Measurements from ENCODE around the gene MTTP. TPM values are rescaled to one million over a fixed set of nuclear protein-coding genes. Genes with fewer than 3 reads are reported as not detected.
"Not testable (repeated sequence)": the region's sequence is repeated elsewhere in the genome, so short reads cannot be mapped to it uniquely, and the experiment has no call there.

Gene MTTP
- 0.07 and 12.4 TPM in 2 replicates for total RNA-seq (2014; rRNA removed; shearing (Covaris generic); ENCODE audit: low replicate concordance)

GRCh38 chr4:99574530-99575324, at the start of gene MTTP:
Gene MTTP, plus strand, starts transcription at chr4:99574824. Its CDS starts 86 bp downstream, at chr4:99574910.
- no peak for DNase-seq (ENCODE audit: low read depth)
- in situ Hi-C loops (cut with HindIII; ENCODE audit: low pct_unique_long_range_greater_than_20kb, low sequenced_read_pairs): no loop called here

- DNase-seq (ENCODE audit: low read depth): no peak
- in situ Hi-C loops (cut with HindIII; ENCODE audit: low pct_unique_long_range_greater_than_20kb, low sequenced_read_pairs): no loop called here
Observed at GRCh38 chr4:99529228-99529627, 45.4 kb upstream of the MTTP start.

- in situ Hi-C loops (cut with HindIII; ENCODE audit: low pct_unique_long_range_greater_than_20kb, low sequenced_read_pairs): no loop called here
- DNase-seq (ENCODE audit: low read depth): no peak
Observed at GRCh38 chr4:99529956-99530355, 44.7 kb upstream of the MTTP start.

- DNase-seq (ENCODE audit: low read depth); in situ Hi-C loops (cut with HindIII; ENCODE audit: low pct_unique_long_range_greater_than_20kb, low sequenced_read_pairs): not testable (repeated sequence)
Observed at GRCh38 chr4:99534699-99535098, 39.9 kb upstream of the MTTP start.

GRCh38 chr4:99536271-99536670, 38.4 kb upstream of the MTTP start:
- DNase-seq (ENCODE audit: low read depth): no peak
- in situ Hi-C loops (cut with HindIII; ENCODE audit: low pct_unique_long_range_greater_than_20kb, low sequenced_read_pairs): no loop called here

- in situ Hi-C loops (cut with HindIII; ENCODE audit: low pct_unique_long_range_greater_than_20kb, low sequenced_read_pairs): no loop called here
- no peak for DNase-seq (ENCODE audit: low read depth)
Observed at GRCh38 chr4:99536848-99537247, 37.8 kb upstream of the MTTP start.

- DNase-seq (ENCODE audit: low read depth): no peak
- in situ Hi-C loops (cut with HindIII; ENCODE audit: low pct_unique_long_range_greater_than_20kb, low sequenced_read_pairs): no loop called here
Observed at GRCh38 chr4:99537674-99538073, 37.0 kb upstream of the MTTP start.

GRCh38 chr4:99540277-99540939, 34.2 kb upstream of the MTTP start:
- in situ Hi-C loops (cut with HindIII; ENCODE audit: low pct_unique_long_range_greater_than_20kb, low sequenced_read_pairs): no loop called here
- peak; percentile 59 for DNase-seq (ENCODE audit: low read depth)

- in situ Hi-C loops (cut with HindIII; ENCODE audit: low pct_unique_long_range_greater_than_20kb, low sequenced_read_pairs): no loop called here
- no peak for DNase-seq (ENCODE audit: low read depth)
Observed at GRCh38 chr4:99552872-99553271, 21.8 kb upstream of the MTTP start.

- in situ Hi-C loops (cut with HindIII; ENCODE audit: low pct_unique_long_range_greater_than_20kb, low sequenced_read_pairs): no loop called here
Observed at GRCh38 chr4:99563310-99564186, 11.1 kb upstream of the MTTP start, which contains the start of gene TRMT10A. Gene TRMT10A, minus strand, starts transcription at chr4:99564039. Its CDS starts 4,701 bp downstream, at chr4:99559338.

GRCh38 chr4:99564921-99565320, 9.7 kb upstream of the MTTP start:
- no peak for DNase-seq (ENCODE audit: low read depth)
- in situ Hi-C loops (cut with HindIII; ENCODE audit: low pct_unique_long_range_greater_than_20kb, low sequenced_read_pairs): no loop called here

More at GRCh38 chr4:99563310-99564186, 11.1 kb upstream of the MTTP start, which contains the start of gene TRMT10A:
- peak; percentile 97 for DNase-seq (ENCODE audit: low read depth)

- in situ Hi-C loops (cut with HindIII; ENCODE audit: low pct_unique_long_range_greater_than_20kb, low sequenced_read_pairs): no loop called here
- DNase-seq (ENCODE audit: low read depth): no peak
Observed at GRCh38 chr4:99571883-99572282, 2.7 kb upstream of the MTTP start.

- no peak for DNase-seq (ENCODE audit: low read depth)
- in situ Hi-C loops (cut with HindIII; ENCODE audit: low pct_unique_long_range_greater_than_20kb, low sequenced_read_pairs): no loop called here
Observed at GRCh38 chr4:99572527-99573240, 1.9 kb upstream of the MTTP start.

GRCh38 chr4:99573735-99574368, 772 bp upstream of the MTTP start:
- DNase-seq (ENCODE audit: low read depth): no peak
- in situ Hi-C loops (cut with HindIII; ENCODE audit: low pct_unique_long_range_greater_than_20kb, low sequenced_read_pairs): no loop called here

GRCh38 chr4:99578714-99579113, 4.1 kb downstream of the MTTP start:
- in situ Hi-C loops (cut with HindIII; ENCODE audit: low pct_unique_long_range_greater_than_20kb, low sequenced_read_pairs): no loop called here
- DNase-seq (ENCODE audit: low read depth): no peak

- no peak for DNase-seq (ENCODE audit: low read depth)
- in situ Hi-C loops (cut with HindIII; ENCODE audit: low pct_unique_long_range_greater_than_20kb, low sequenced_read_pairs): no loop called here
Observed at GRCh38 chr4:99585516-99585915, 10.9 kb downstream of the MTTP start.

- in situ Hi-C loops (cut with HindIII; ENCODE audit: low pct_unique_long_range_greater_than_20kb, low sequenced_read_pairs): no loop called here
- no peak for DNase-seq (ENCODE audit: low read depth)
Observed at GRCh38 chr4:99586322-99586721, 11.7 kb downstream of the MTTP start.

- in situ Hi-C loops (cut with HindIII; ENCODE audit: low pct_unique_long_range_greater_than_20kb, low sequenced_read_pairs): no loop called here
Observed at GRCh38 chr4:99586797-99587196, 12.2 kb downstream of the MTTP start.

More at GRCh38 chr4:99586797-99587196, 12.2 kb downstream of the MTTP start:
- DNase-seq (ENCODE audit: low read depth): no peak

All from Caki2 (cell line).